Left lung (tissue), 10 donors: ENCODE data around the gene TNPO1. TPM values are rescaled to one million over a fixed set of nuclear protein-coding genes. Genes with fewer than 3 reads are reported as not detected.

Experiments used
- ATAC-seq: fragments of 200-7000 bp; cut with Tn5 transposase; one replicate; pipeline ENCODE4 v1.9.1; 2020; ENCODE audit warnings: moderate library complexity
- DNase-seq, 4 donors: peaks; one replicate each; pipeline ENCODE4 v3.0.0-alpha.2; 2013 to 2020
- H3K27ac ChIP-seq, 2 donors: fragments of 200-600 bp; sonication (generic) in 1 of 2; one replicate each; pipeline versions ENCODE4 v1.5.0 to v1.8.0; 2020 to 2021
- H3K27me3 ChIP-seq, 2 donors: fragments of 200-600 bp; sonication (generic) in 1 of 2; one replicate each; pipeline versions ENCODE4 v1.5.0 to v1.8.0; 2020 to 2021
- H3K36me3 ChIP-seq, 2 donors: fragments of 200-600 bp; sonication (generic) in 1 of 2; one replicate each; pipeline versions ENCODE4 v1.5.0 to v1.8.0; 2020 to 2021
- H3K4me1 ChIP-seq, 2 donors: fragments of 200-600 bp; one replicate each; pipeline ENCODE4 v1.8.0; 2021
- H3K4me3 ChIP-seq, 2 donors: fragments of 200-600 bp; sonication (generic) in 1 of 2; one replicate each; pipeline versions ENCODE4 v1.5.0 to v1.8.0; 2020 to 2021; ENCODE audit warnings: mild to moderate bottlenecking in 1 of 2
- H3K9me3 ChIP-seq, 2 donors: fragments of 200-600 bp; sonication (generic) in 1 of 2; one replicate each; pipeline versions ENCODE4 v1.5.0 to v1.8.0; 2020 to 2021
- CTCF ChIP-seq, 2 donors: fragments of 200-600 bp; sonication (generic) in 1 of 2; IDR thresholded peaks; one replicate each; pipeline versions ENCODE4 v1.5.0 to v1.8.0; 2021; ENCODE audit warnings: antibody characterized with exemption in 2 of 2
- intact Hi-C, 2 donors: fragments of 100-400 bp; cut with DNase I; formaldehyde crosslinking; loops; one replicate each; pipeline versions ENCODE4 v1.11.2 to v1.14.2; 2022
- polyA plus RNA-seq, 6 donors: library from polyadenylated mRNA; unstranded; fragments of 120-200 nt; gene quantifications; one replicate each; pipeline ENCODE4 v1.2.1, GENCODE V29; 2013; ENCODE audit not compliant: insufficient read length in 6 of 6
- total RNA-seq, 2 donors: library from RNA; stranded (reverse); fragmentation: NEBNext Ultra II Directional; extraction: Animal tissue kit (Norgen Biotek cat#: 25700); gene quantifications; one replicate each; pipeline ENCODE4 v1.2.1, GENCODE V29; 2021
- donor health status: DM: no; HTN: yes; CAD: no.
- donor health status: DM: no; HTN: no; CAD: no.

Gene TNPO1
- total and polyA plus RNA-seq, 8 donors = 77.3 to 112 (median 87.9) TPM

- intact Hi-C loops = no loop called here
- TF ChIP-seq CTCF (IDR thresholded peaks at IDR 0.05) = no peak
- Histone ChIP-seq H3K27me3 (no peaks in the 10 kb centered on the region), H3K9me3 (no peaks in the 10 kb centered on the region), H3K4me3 (peak overlapping the region in 1 of 2 donors; percentile 86), H3K27ac (peak overlapping the region; percentile 96 to 99), H3K4me1 (peaks cover 9 to 79% of the 10 kb centered on the region in 2 donors), H3K36me3 (no peaks in the 10 kb centered on the region)
- ATAC-seq (no peak), DNase-seq (no peak)
Observed at GRCh38 chr5:72954389-72954788, 137.9 kb downstream of the TNPO1 start.

- Histone ChIP-seq H3K27me3 (no peaks in the 10 kb centered on the region), H3K9me3 (no peaks in the 10 kb centered on the region), H3K4me1 (peaks cover 9 to 74% of the 10 kb centered on the region in 2 donors), H3K27ac (peak overlapping the region; percentile 96 to 99), H3K4me3 (peak overlapping the region; percentile 81 to 86), H3K36me3 (no peaks in the 10 kb centered on the region)
- peak; percentile 63 for ATAC-seq
- peak in 1 of 4 donors; percentile 91 for DNase-seq
- intact Hi-C loops = no loop called here
- TF ChIP-seq CTCF (IDR thresholded peaks at IDR 0.05) = no peak
Observed at GRCh38 chr5:72955143-72955767, 138.8 kb downstream of the TNPO1 start.

GRCh38 chr5:72955768-72956323 lies 139.4 kb downstream of the TNPO1 start, which contains the start of gene FCHO2:
Gene FCHO2 (plus strand): TSS chr5:72956041. CDS start chr5:72956097, 56 bp downstream.
- H3K27ac ChIP-seq = peak within 1 kb of the TSS; percentile 96 to 99
- H3K27me3 ChIP-seq = no peaks in the 10 kb centered on the region
- peak within 1 kb of the TSS; percentile 81 to 86 for H3K4me3 ChIP-seq
- H3K4me1 ChIP-seq = peaks cover 9 to 69% of the 10 kb centered on the region in 2 donors
- peak; percentile 70 to 91 for TF ChIP-seq CTCF (IDR thresholded peaks at IDR 0.05)
- ATAC-seq = peak; percentile 91
- intact Hi-C loops = no loop called here
- DNase-seq = peak; percentile 96 to 100 (median 99)
- H3K9me3 ChIP-seq = no peaks in the 10 kb centered on the region
- no peaks in the 10 kb centered on the region for H3K36me3 ChIP-seq

GRCh38 chr5:72956324-72957140 lies 140.1 kb downstream of the TNPO1 start:
- no peaks in the 10 kb centered on the region for H3K36me3 ChIP-seq
- H3K4me1 ChIP-seq = peaks cover 9 to 63% of the 10 kb centered on the region in 2 donors
- DNase-seq (peak; percentile 72 to 86 (median 74)), ATAC-seq (peak; percentile 31)
- TF ChIP-seq CTCF (IDR thresholded peaks at IDR 0.05) = no peak
- H3K27ac ChIP-seq = peak overlapping the region; percentile 96 to 99
- H3K9me3 ChIP-seq = no peaks in the 10 kb centered on the region
- no peaks in the 10 kb centered on the region for H3K27me3 ChIP-seq
- peak overlapping the region; percentile 81 to 86 for H3K4me3 ChIP-seq
- intact Hi-C loops = no loop called here

- Histone ChIP-seq H3K4me3 (peak overlapping the region; percentile 81 to 86), H3K4me1 (peaks cover 7 to 55% of the 10 kb centered on the region in 2 donors), H3K27me3 (no peaks in the 10 kb centered on the region), H3K9me3 (no peaks in the 10 kb centered on the region), H3K36me3 (no peaks in the 10 kb centered on the region), H3K27ac (peak overlapping the region; percentile 96 to 99)
- no peak for ATAC-seq
- DNase-seq = no peak
- intact Hi-C loops = no loop called here
- no peak for TF ChIP-seq CTCF (IDR thresholded peaks at IDR 0.05)
Observed at GRCh38 chr5:72957337-72957736, 140.9 kb downstream of the TNPO1 start.
